ENCODE results near the gene GBA3.

Gene GBA3

GRCh38 chr4:22736912-22737311, 44.2 kb downstream of the GBA3 start:
- no peak for TF ChIP-seq CTCF (IDR thresholded peaks at IDR 0.05; ENCODE audit: borderline replicate concordance, insufficient read depth, low read depth, low read length)
- H3K4me3 ChIP-seq (ENCODE audit: low read depth, low read length) = no peak overlapping the region

GRCh38 chr4:22739968-22740367, 47.2 kb downstream of the GBA3 start:
- no peak overlapping the region for H3K4me3 ChIP-seq (ENCODE audit: low read depth, low read length)
- no peak for TF ChIP-seq CTCF (IDR thresholded peaks at IDR 0.05; ENCODE audit: borderline replicate concordance, insufficient read depth, low read depth, low read length)

- TF ChIP-seq CTCF (IDR thresholded peaks at IDR 0.05; ENCODE audit: borderline replicate concordance, insufficient read depth, low read depth, low read length) = no peak
- no peak overlapping the region for H3K4me3 ChIP-seq (ENCODE audit: low read depth, low read length)
Observed at GRCh38 chr4:22741744-22742143, 49.0 kb downstream of the GBA3 start.

GRCh38 chr4:22743290-22743689, 50.6 kb downstream of the GBA3 start:
- no peak overlapping the region for H3K4me3 ChIP-seq (ENCODE audit: low read depth, low read length)

GRCh38 chr4:22744478-22745062, 51.8 kb downstream of the GBA3 start:
- no peak for TF ChIP-seq CTCF (IDR thresholded peaks at IDR 0.05; ENCODE audit: borderline replicate concordance, insufficient read depth, low read depth, low read length)
- H3K4me3 ChIP-seq (ENCODE audit: low read depth, low read length) = no peak overlapping the region

More at GRCh38 chr4:22743290-22743689, 50.6 kb downstream of the GBA3 start:
- TF ChIP-seq CTCF (IDR thresholded peaks at IDR 0.05; ENCODE audit: borderline replicate concordance, insufficient read depth, low read depth, low read length) = no peak

GRCh38 chr4:22745234-22745633, 52.5 kb downstream of the GBA3 start:
- no peak overlapping the region for H3K4me3 ChIP-seq (ENCODE audit: low read depth, low read length)
- TF ChIP-seq CTCF (IDR thresholded peaks at IDR 0.05; ENCODE audit: borderline replicate concordance, insufficient read depth, low read depth, low read length) = no peak

GRCh38 chr4:22754116-22754515, 61.4 kb downstream of the GBA3 start:
- H3K4me3 ChIP-seq (ENCODE audit: low read depth, low read length) = no peak overlapping the region
- no peak for TF ChIP-seq CTCF (IDR thresholded peaks at IDR 0.05; ENCODE audit: borderline replicate concordance, insufficient read depth, low read depth, low read length)
